ENCODE measurements around the gene ARMC3. TPM values are rescaled to one million over a fixed set of nuclear protein-coding genes. Genes with fewer than 3 reads are reported as not detected.

Gene ARMC3
- total RNA-seq, 1 donor from 2014 or later = not detected

GRCh38 chr10:23035569-23035968 lies 107.7 kb downstream of the ARMC3 start:
- DNase-seq = peak; percentile 22
- TF ChIP-seq CTCF (IDR thresholded peaks at IDR 0.05; ENCODE audit: partially characterized antibody, unreplicated experiment) = peak; percentile 53
- H3K4me3 Mint-ChIP-seq (ENCODE audit: unreplicated experiment) = no peak overlapping the region
- H3K27me3 Mint-ChIP-seq (ENCODE audit: unreplicated experiment) = no peaks in the 10 kb centered on the region
- no peaks in the 10 kb centered on the region for H3K9me3 Mint-ChIP-seq (ENCODE audit: unreplicated experiment)
- H3K4me1 Mint-ChIP-seq (ENCODE audit: low read depth, unreplicated experiment) = no peaks in the 10 kb centered on the region
- H3K36me3 Mint-ChIP-seq (ENCODE audit: unreplicated experiment) = no peaks in the 10 kb centered on the region
- no peak overlapping the region for H3K27ac Mint-ChIP-seq (ENCODE audit: unreplicated experiment)

GRCh38 chr10:23037152-23037551 lies 109.3 kb downstream of the ARMC3 start:
- no peak for TF ChIP-seq CTCF (IDR thresholded peaks at IDR 0.05; ENCODE audit: partially characterized antibody, unreplicated experiment)
- Mint-ChIP-seq H3K27ac (ENCODE audit: unreplicated experiment) (no peak overlapping the region), H3K4me3 (ENCODE audit: unreplicated experiment) (no peak overlapping the region), H3K27me3 (ENCODE audit: unreplicated experiment) (no peaks in the 10 kb centered on the region), H3K9me3 (ENCODE audit: unreplicated experiment) (peaks cover 1% of the 10 kb centered on the region), H3K4me1 (ENCODE audit: low read depth, unreplicated experiment) (no peaks in the 10 kb centered on the region), H3K36me3 (ENCODE audit: unreplicated experiment) (no peaks in the 10 kb centered on the region)
- DNase-seq = no peak

- no peak overlapping the region for H3K4me3 Mint-ChIP-seq (ENCODE audit: unreplicated experiment)
- no peaks in the 10 kb centered on the region for H3K27me3 Mint-ChIP-seq (ENCODE audit: unreplicated experiment)
- no peak for DNase-seq
- no peak for TF ChIP-seq CTCF (IDR thresholded peaks at IDR 0.05; ENCODE audit: partially characterized antibody, unreplicated experiment)
- no peaks in the 10 kb centered on the region for H3K4me1 Mint-ChIP-seq (ENCODE audit: low read depth, unreplicated experiment)
- no peak overlapping the region for H3K27ac Mint-ChIP-seq (ENCODE audit: unreplicated experiment)
- H3K36me3 Mint-ChIP-seq (ENCODE audit: unreplicated experiment) = no peaks in the 10 kb centered on the region
- peaks cover 3% of the 10 kb centered on the region for H3K9me3 Mint-ChIP-seq (ENCODE audit: unreplicated experiment)
Observed at GRCh38 chr10:23037561-23037960, 109.7 kb downstream of the ARMC3 start.

GRCh38 chr10:23038172-23038571 lies 110.3 kb downstream of the ARMC3 start:
- Mint-ChIP-seq H3K27me3 (ENCODE audit: unreplicated experiment) (no peaks in the 10 kb centered on the region), H3K27ac (ENCODE audit: unreplicated experiment) (no peak overlapping the region), H3K4me1 (ENCODE audit: low read depth, unreplicated experiment) (no peaks in the 10 kb centered on the region), H3K36me3 (ENCODE audit: unreplicated experiment) (no peaks in the 10 kb centered on the region), H3K4me3 (ENCODE audit: unreplicated experiment) (no peak overlapping the region), H3K9me3 (ENCODE audit: unreplicated experiment) (peaks cover 3% of the 10 kb centered on the region)
- TF ChIP-seq CTCF (IDR thresholded peaks at IDR 0.05; ENCODE audit: partially characterized antibody, unreplicated experiment) = no peak
- no peak for DNase-seq

- no peak for DNase-seq
- no peaks in the 10 kb centered on the region for H3K27me3 Mint-ChIP-seq (ENCODE audit: unreplicated experiment)
- no peak overlapping the region for H3K4me3 Mint-ChIP-seq (ENCODE audit: unreplicated experiment)
- H3K36me3 Mint-ChIP-seq (ENCODE audit: unreplicated experiment) = no peaks in the 10 kb centered on the region
- H3K4me1 Mint-ChIP-seq (ENCODE audit: low read depth, unreplicated experiment) = no peaks in the 10 kb centered on the region
- H3K27ac Mint-ChIP-seq (ENCODE audit: unreplicated experiment) = no peak overlapping the region
- TF ChIP-seq CTCF (IDR thresholded peaks at IDR 0.05; ENCODE audit: partially characterized antibody, unreplicated experiment) = no peak
- H3K9me3 Mint-ChIP-seq (ENCODE audit: unreplicated experiment) = peaks cover 3% of the 10 kb centered on the region
Observed at GRCh38 chr10:23040002-23040401, 112.1 kb downstream of the ARMC3 start.

All from glutamatergic neuron (in vitro differentiated cells).